WTC11 (cell line): ENCODE measurements around the gene CDH3. TPM values are rescaled to one million over a fixed set of nuclear protein-coding genes. Genes with fewer than 3 reads are reported as not detected.

Source experiments
- ATAC-seq: fragments of 200-7000 bp; cut with Tn5 transposase; 2 replicates; pipeline ENCODE4 v1.10.0; 2021; ENCODE audit warnings: mild to moderate bottlenecking, moderate library complexity
- CTCF ChIA-PET: fragments of 300-600 bp; sonication (Branson Sonifier 250); formaldehyde crosslinking; loops from one replicate; lab custom pipeline; 2021; ENCODE audit warnings: antibody characterized with exemption; lab: Charles Lee
- POLR2A ChIA-PET: fragments of 350-600 bp; sonication (Branson Sonifier 250); formaldehyde crosslinking; loops from one replicate; lab custom pipeline; 2021; ENCODE audit warnings: antibody characterized with exemption; lab: Charles Lee
- DNase-seq: peaks from one replicate; pipeline ENCODE4 v3.0.0; 2021; ENCODE audit warnings: low spot score
- H3K27ac Mint-ChIP-seq: 2 replicates; pipeline ENCODE4 v1.8.0; 2021; ENCODE audit warnings: mixed read lengths
- H3K27me3 Mint-ChIP-seq: 2 replicates; pipeline ENCODE4 v1.8.0; 2021; ENCODE audit warnings: low read depth, mild to moderate bottlenecking, moderate library complexity, mixed read lengths
- H3K36me3 Mint-ChIP-seq: 2 replicates; pipeline ENCODE4 v1.8.0; 2021; ENCODE audit warnings: mixed read lengths
- H3K4me1 Mint-ChIP-seq: 2 replicates; pipeline ENCODE4 v1.8.0; 2022; ENCODE audit warnings: mixed read lengths
- H3K4me3 Mint-ChIP-seq: 2 replicates; pipeline ENCODE4 v1.8.0; 2021; ENCODE audit warnings: mild to moderate bottlenecking, moderate library complexity, mixed read lengths
- H3K9me3 Mint-ChIP-seq: 2 replicates; pipeline ENCODE4 v1.8.0; 2021; ENCODE audit warnings: mixed read lengths
- CREB1 ChIP-seq: sonication (generic); formaldehyde crosslinking; IDR thresholded peaks from 2 replicates; pipeline ENCODE4 v1.8.0; 2023; ENCODE audit warnings: mild to moderate bottlenecking, missing genetic modification reagents
- CTCF ChIP-seq: fragments of 200-600 bp; IDR thresholded peaks from 2 replicates; pipeline ENCODE4 v1.8.0; 2022; ENCODE audit warnings: antibody characterized with exemption
- ELF4 ChIP-seq: sonication (generic); formaldehyde crosslinking; IDR thresholded peaks from 2 replicates; pipeline ENCODE4 v1.8.1; 2022; ENCODE audit warnings: low read depth, mild to moderate bottlenecking, moderate library complexity, missing genetic modification reagents
- FOXJ3 ChIP-seq: sonication (generic); formaldehyde crosslinking; IDR thresholded peaks from 2 replicates; pipeline ENCODE4 v1.9.0; 2021; ENCODE audit warnings: missing genetic modification reagents, mild to moderate bottlenecking, borderline replicate concordance
- FOXK1 ChIP-seq: sonication (generic); formaldehyde crosslinking; IDR thresholded peaks from 2 replicates; pipeline ENCODE4 v1.8.0; 2022; ENCODE audit warnings: mild to moderate bottlenecking, moderate library complexity, missing genetic modification reagents
- GABPB1 ChIP-seq: sonication (generic); formaldehyde crosslinking; IDR thresholded peaks from 2 replicates; pipeline ENCODE4 v1.8.1; 2023; ENCODE audit warnings: mild to moderate bottlenecking, missing genetic modification reagents
- GRHL2 ChIP-seq: fragments of 250-450 bp; sonication (Bioruptor Pico); IDR thresholded peaks from 2 replicates; pipeline ENCODE4 v1.8.0; 2022; ENCODE audit warnings: mild to moderate bottlenecking, moderate library complexity; ENCODE audit not compliant: insufficient replicate concordance, severe bottlenecking
- GTF2I ChIP-seq: fragments of 250-450 bp; sonication (Bioruptor Pico); conservative IDR thresholded peaks from 2 replicates; pipeline ENCODE4 v1.4.0; 2021; ENCODE audit warnings: mild to moderate bottlenecking
- JAZF1 ChIP-seq: fragments of 250-450 bp; sonication (Bioruptor Pico); IDR thresholded peaks from 2 replicates; pipeline ENCODE4 v1.9.0; 2021; ENCODE audit warnings: moderate library complexity, mild to moderate bottlenecking, inconsistent platforms
- MYBL2 ChIP-seq: sonication (generic); formaldehyde crosslinking; IDR thresholded peaks from 2 replicates; pipeline ENCODE4 v1.8.1; 2023; ENCODE audit warnings: mild to moderate bottlenecking, moderate library complexity, missing genetic modification reagents
- NFATC4 ChIP-seq: fragments of 250-450 bp; sonication (Bioruptor Pico); IDR thresholded peaks from 2 replicates; pipeline ENCODE4 v1.9.0; 2021; ENCODE audit warnings: mild to moderate bottlenecking
- NFE2L1 ChIP-seq: sonication (generic); formaldehyde crosslinking; IDR thresholded peaks from 2 replicates; pipeline ENCODE4 v1.8.1; 2023; ENCODE audit warnings: missing genetic modification reagents
- NR1H2 ChIP-seq: sonication (generic); formaldehyde crosslinking; IDR thresholded peaks from 2 replicates; pipeline ENCODE4 v1.9.0; 2021; ENCODE audit warnings: mild to moderate bottlenecking, moderate library complexity, missing genetic modification reagents
- OVOL2 ChIP-seq: fragments of 250-450 bp; sonication (Bioruptor Pico); IDR thresholded peaks from 2 replicates; pipeline ENCODE4 v1.9.0; 2021; ENCODE audit warnings: mild to moderate bottlenecking, borderline replicate concordance
- PREB ChIP-seq: sonication (generic); formaldehyde crosslinking; IDR thresholded peaks from 2 replicates; pipeline ENCODE4 v1.8.1; 2022; ENCODE audit warnings: mild to moderate bottlenecking, missing genetic modification reagents, moderate library complexity, borderline replicate concordance
- PRRX2 ChIP-seq: fragments of 250-450 bp; sonication (Bioruptor Pico); IDR thresholded peaks from 2 replicates; pipeline ENCODE4 v1.8.0; 2021; ENCODE audit warnings: mild to moderate bottlenecking
- RELA ChIP-seq: sonication (generic); formaldehyde crosslinking; IDR thresholded peaks from 2 replicates; pipeline ENCODE4 v1.8.1; 2022; ENCODE audit warnings: missing genetic modification reagents, mild to moderate bottlenecking, borderline replicate concordance
- SMAD3 ChIP-seq: sonication (generic); formaldehyde crosslinking; IDR thresholded peaks from 2 replicates; pipeline ENCODE4 v1.8.0; 2022; ENCODE audit warnings: missing genetic modification reagents, mild to moderate bottlenecking, borderline replicate concordance
- TEAD1 ChIP-seq: sonication (generic); formaldehyde crosslinking; IDR thresholded peaks from 2 replicates; pipeline ENCODE4 v1.8.0; 2022; ENCODE audit warnings: mild to moderate bottlenecking, missing genetic modification reagents
- TP53 ChIP-seq: sonication (generic); formaldehyde crosslinking; IDR thresholded peaks from 2 replicates; pipeline ENCODE4 v1.8.1; 2023; ENCODE audit warnings: mild to moderate bottlenecking, missing genetic modification reagents
- ZNF416 ChIP-seq: fragments of 250-450 bp; sonication (Bioruptor Pico); IDR thresholded peaks from 2 replicates; pipeline ENCODE4 v1.9.0; 2021; ENCODE audit warnings: mild to moderate bottlenecking, inconsistent platforms
- ZNF423 ChIP-seq: fragments of 250-450 bp; sonication (Bioruptor Pico); IDR thresholded peaks from 2 replicates; pipeline ENCODE4 v2.1.2; 2022; ENCODE audit warnings: mild to moderate bottlenecking, moderate library complexity
- ZNF532 ChIP-seq: fragments of 250-450 bp; sonication (Bioruptor Pico); IDR thresholded peaks from 2 replicates; pipeline ENCODE4 v1.9.0; 2021; ENCODE audit warnings: mild to moderate bottlenecking, borderline replicate concordance
- ZSCAN18 ChIP-seq: fragments of 250-450 bp; sonication (Bioruptor Pico); IDR thresholded peaks from 2 replicates; pipeline ENCODE4 v2.1.2; 2022; ENCODE audit warnings: mild to moderate bottlenecking, moderate library complexity
- total RNA-seq: library from RNA; stranded (reverse); gene quantifications from 3 replicates; pipeline ENCODE4 v1.2.3, GENCODE V29; 2021

Gene CDH3
- total RNA-seq, 1 experiment from 2014 or later = 128 TPM

- Mint-ChIP-seq H3K27ac (peak overlapping the region; percentile 74; the same call in 1 of the 2 replicates), H3K4me1 (peaks cover 11% of the 10 kb centered on the region), H3K36me3 (peaks cover 4% of the 10 kb centered on the region; the same call in 1 of the 2 replicates), H3K4me3 (no peak overlapping the region), H3K9me3 (no peaks in the 10 kb centered on the region), H3K27me3 (no peaks in the 10 kb centered on the region)
- ChIA-PET CTCF (interaction anchor here (0.5 to 2.8 kb wide), 13 partner anchors 14 to 175 kb away, joined by 3 to 15 read pairs (median 3); partner anchors contain the start of gene ZFP90), POLR2A (interaction anchor here (0.7 kb wide), 3 partner anchors 102 to 713 kb away, joined by 3 read pairs; no protein-coding TSS in a partner anchor)
- ATAC-seq = peak; percentile 84
- TF ChIP-seq TEAD1 (CRISPR knock-in tag) (peak; percentile 84; the same call in 1 of the 2 replicates), ZNF532 (CRISPR knock-in tag) (no peak), OVOL2 (CRISPR knock-in tag) (no peak), CTCF (peak; percentile 62), ELF4 (CRISPR knock-in tag) (no peak), FOXJ3 (no peak), ZNF423 (0 out of 2 replicates have a peak, but pooled peaks have one; percentile 25), JAZF1 (CRISPR knock-in tag) (no peak), TP53 (no peak), SMAD3 (CRISPR knock-in tag) (no peak), ZSCAN18 (CRISPR knock-in tag) (no peak), GTF2I (peak; percentile 57; the same call in 1 of the 2 replicates), ZNF416 (0 out of 2 replicates have a peak, but pooled peaks have one; percentile 15)
- peak; percentile 93 for DNase-seq
Observed at GRCh38 chr16:68704232-68704867, 59.2 kb downstream of the CDH3 start.

- ChIA-PET POLR2A (interaction anchor here (0.6 to 1.6 kb wide), 3 partner anchors 29 to 85 kb away, joined by 3 read pairs; partner anchors contain the start of gene CDH1), CTCF (interaction anchor here (0.6 to 2.1 kb wide), 15 partner anchors 29 to 187 kb away, joined by 3 to 7 read pairs (median 4); partner anchors contain the start of genes CDH1 and TANGO6)
- Mint-ChIP-seq H3K9me3 (no peaks in the 10 kb centered on the region), H3K4me1 (peaks cover 30% of the 10 kb centered on the region), H3K27me3 (no peaks in the 10 kb centered on the region), H3K27ac (peak overlapping the region; percentile 30; the same call in 1 of the 2 replicates), H3K4me3 (no peak overlapping the region), H3K36me3 (no peaks in the 10 kb centered on the region)
- TF ChIP-seq NFE2L1 (CRISPR knock-in tag) (no peak), GABPB1 (CRISPR knock-in tag) (no peak), CREB1 (CRISPR knock-in tag) (no peak), FOXK1 (CRISPR knock-in tag) (no peak), NR1H2 (no peak), RELA (no peak), MYBL2 (no peak), NFATC4 (CRISPR knock-in tag) (no peak), PRRX2 (CRISPR knock-in tag) (no peak), ZSCAN18 (CRISPR knock-in tag) (no peak), PREB (CRISPR knock-in tag) (no peak), GRHL2 (CRISPR knock-in tag) (no peak)
- ATAC-seq (peak; percentile 81), DNase-seq (peak; percentile 67)
Observed at GRCh38 chr16:68707340-68708152, 62.4 kb downstream of the CDH3 start.
